ENCODE results near the gene DGKQ. TPM values are rescaled to one million over a fixed set of nuclear protein-coding genes. Genes with fewer than 3 reads are reported as not detected.
"Not testable (repeated sequence)": the region's sequence is repeated elsewhere in the genome, so short reads cannot be mapped to it uniquely, and the experiment has no call there.

DGKQ gene
- total and polyA plus RNA-seq, 4 experiments from 2014 or later, result 1.9 to 29.6 (median 18.2) TPM

DNA sequence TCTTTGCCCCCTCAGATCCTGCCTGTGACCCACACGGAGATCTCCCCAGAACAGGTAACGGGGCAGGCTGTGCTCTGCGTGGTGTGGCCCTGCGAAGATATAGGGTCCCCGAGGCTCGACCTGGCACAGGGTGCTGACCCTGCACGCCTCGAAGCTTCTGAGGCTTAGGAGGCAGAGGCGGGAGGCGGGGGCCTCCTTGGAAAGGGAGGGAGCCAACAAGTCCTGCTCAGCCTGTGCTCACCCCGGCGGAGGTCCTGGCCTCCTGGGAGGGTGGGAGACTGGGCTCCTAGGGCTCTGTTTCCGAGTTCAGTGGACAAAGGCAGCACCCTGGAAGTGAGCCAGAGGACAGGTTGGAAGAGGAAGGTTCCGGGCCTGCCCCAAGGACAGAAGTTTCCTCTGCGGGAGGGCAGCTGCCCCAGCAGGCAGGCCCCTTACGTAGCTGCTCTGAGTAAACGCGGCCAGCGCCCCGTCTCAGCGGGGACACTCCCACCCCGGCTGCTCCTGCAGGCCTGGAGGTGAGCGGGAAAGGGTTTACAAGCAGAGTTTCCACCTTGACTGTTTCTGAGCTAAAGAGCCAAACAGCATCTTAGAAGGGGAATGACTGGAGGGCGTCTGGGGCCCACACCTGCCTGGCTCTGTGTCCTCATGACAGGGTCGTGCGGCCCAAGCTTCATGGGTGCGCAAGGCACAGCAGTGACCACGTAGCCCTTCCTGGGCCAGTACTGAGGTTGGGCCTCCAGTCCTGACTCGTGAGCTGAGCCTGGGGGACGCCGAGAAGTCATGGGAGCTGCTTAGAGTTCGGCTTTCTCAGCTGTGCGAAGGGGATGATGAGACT lies 25.1 kb downstream of the DGKQ start:
- H3K36me3 ChIP-seq (ENCODE audit: insufficient read depth, low read length), result no peaks in the 10 kb centered on the region
- H3K27ac ChIP-seq (ENCODE audit: low read depth, low read length), result no peak overlapping the region
- H3K27me3 ChIP-seq (ENCODE audit: insufficient read depth, low read length), result no peaks in the 10 kb centered on the region
- ChIA-PET CTCF (ENCODE audit: partially characterized antibody) (no interaction called here), POLR2A (ENCODE audit: partially characterized antibody) (interaction anchor here (1.0 kb wide), 1 partner anchor 16 kb away, joined by 3 read pairs; the partner anchor contains the start of genes GAK and TMEM175)
- peaks cover 0 to 6% of the 10 kb centered on the region in 2 donors for H3K36me3 Mint-ChIP-seq
- H3K9me3 ChIP-seq (ENCODE audit: control insufficient read depth in 1 of 2, low read length in 2 of 2), result no peaks in the 10 kb centered on the region
- no peak overlapping the region for H3K4me3 ChIP-seq (ENCODE audit: low read length in 2 of 2)
- H3K4me1 Mint-ChIP-seq, result peaks cover 0 to 4% (median 2%) of the 10 kb centered on the region in 4 donors
- no peak for DNase-seq
- no peaks in the 10 kb centered on the region for H3K9me3 Mint-ChIP-seq
- no peak overlapping the region for H3K4me3 Mint-ChIP-seq
- no peaks in the 10 kb centered on the region for H3K4me1 ChIP-seq (ENCODE audit: insufficient read depth, low read length)
- intact Hi-C loops (cut with micrococcal nuclease), result no loop called here
- no peak overlapping the region for H3K27ac Mint-ChIP-seq
- H3K27me3 Mint-ChIP-seq, result no peaks in the 10 kb centered on the region

DNA sequence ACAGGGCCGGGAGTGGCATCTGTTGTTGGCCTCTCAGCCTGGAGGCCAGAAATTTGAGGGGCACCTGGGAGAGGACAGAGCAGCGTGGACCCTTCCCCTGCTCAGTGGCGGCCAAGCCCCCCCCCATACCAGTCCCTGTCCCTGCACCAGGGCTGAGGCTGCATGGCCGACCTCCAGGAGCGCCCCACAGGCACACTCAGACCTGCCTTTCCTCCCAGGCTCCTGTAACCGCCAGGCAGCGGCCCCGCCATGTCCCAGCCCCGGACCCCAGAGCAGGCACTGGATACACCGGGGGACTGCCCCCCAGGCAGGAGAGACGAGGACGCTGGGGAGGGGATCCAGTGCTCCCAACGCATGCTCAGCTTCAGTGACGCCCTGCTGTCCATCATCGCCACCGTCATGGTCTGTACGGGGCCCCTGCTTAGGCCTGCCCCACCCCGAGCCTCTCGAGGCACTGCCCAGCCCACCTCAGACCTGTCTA lies 25.8 kb downstream of the DGKQ start:
- peaks cover 0 to 4% (median 2%) of the 10 kb centered on the region in 4 donors for H3K4me1 Mint-ChIP-seq
- ChIA-PET POLR2A (ENCODE audit: partially characterized antibody) (interaction anchor here (1.0 kb wide), 1 partner anchor 15 kb away, joined by 3 read pairs; the partner anchor contains the start of genes GAK and TMEM175), CTCF (ENCODE audit: partially characterized antibody) (no interaction called here)
- peaks cover 0 to 8% of the 10 kb centered on the region in 2 donors for H3K36me3 Mint-ChIP-seq
- no peak for DNase-seq
- no peak overlapping the region for H3K27ac ChIP-seq (ENCODE audit: low read depth, low read length)
- H3K27me3 ChIP-seq (ENCODE audit: insufficient read depth, low read length), result no peaks in the 10 kb centered on the region
- no peak overlapping the region for H3K4me3 ChIP-seq (ENCODE audit: low read length in 2 of 2)
- intact Hi-C loops (cut with micrococcal nuclease), result no loop called here
- H3K4me1 ChIP-seq (ENCODE audit: insufficient read depth, low read length), result no peaks in the 10 kb centered on the region
- H3K9me3 Mint-ChIP-seq, result no peaks in the 10 kb centered on the region
- no peak overlapping the region for H3K27ac Mint-ChIP-seq
- no peaks in the 10 kb centered on the region for H3K36me3 ChIP-seq (ENCODE audit: insufficient read depth, low read length)
- H3K9me3 ChIP-seq (ENCODE audit: control insufficient read depth in 1 of 2, low read length in 2 of 2), result no peaks in the 10 kb centered on the region
- H3K27me3 Mint-ChIP-seq, result no peaks in the 10 kb centered on the region
- no peak overlapping the region for H3K4me3 Mint-ChIP-seq

DNA sequence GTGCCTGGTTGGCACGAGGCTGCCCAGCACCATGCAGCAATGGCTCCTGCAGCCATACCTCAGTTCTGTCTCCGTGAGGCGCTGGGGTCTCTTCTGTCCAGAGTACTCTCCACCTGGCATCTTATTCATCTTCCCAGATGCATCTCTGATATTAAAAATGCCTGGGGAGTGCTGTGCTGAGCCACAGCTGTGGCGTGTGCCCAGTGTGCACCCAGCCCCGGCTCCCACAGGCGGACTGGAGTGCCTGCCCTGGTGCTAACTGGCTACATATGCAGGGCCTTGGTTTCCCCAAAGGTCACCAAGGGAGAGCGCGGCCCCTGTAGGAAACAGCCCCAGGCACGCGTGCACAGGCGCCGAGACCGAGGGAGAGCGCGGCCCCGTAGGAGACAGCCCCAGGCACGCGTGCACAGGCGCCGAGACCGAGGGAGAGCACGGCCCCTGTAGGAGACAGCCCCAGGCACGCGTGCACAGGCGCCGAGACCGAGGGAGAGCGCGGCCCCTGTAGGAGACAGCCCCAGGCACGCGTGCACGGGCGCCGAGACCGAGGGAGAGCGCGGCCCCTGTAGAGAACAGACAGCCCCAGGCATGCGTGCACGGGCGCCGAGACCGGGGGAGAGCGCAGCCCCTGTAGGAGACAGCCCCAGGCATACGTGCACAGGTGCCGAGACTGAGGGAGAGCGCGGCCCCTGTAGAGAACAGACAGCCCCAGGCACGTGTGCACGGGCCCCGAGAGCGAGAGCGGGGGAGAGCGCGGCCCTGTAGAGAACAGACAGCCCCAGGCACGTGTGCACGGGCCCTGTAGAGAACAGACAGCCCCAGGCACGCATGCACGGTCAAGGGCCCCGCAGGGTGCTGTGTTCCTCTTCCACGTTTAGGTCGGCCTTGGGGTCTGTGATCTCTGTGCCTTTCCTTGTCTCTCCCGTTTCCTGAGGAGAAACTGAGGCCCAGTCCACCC lies 26.6 kb downstream of the DGKQ start:
- H3K36me3 ChIP-seq (ENCODE audit: insufficient read depth, low read length), result no peaks in the 10 kb centered on the region
- Mint-ChIP-seq H3K27me3 (no peaks in the 10 kb centered on the region), H3K4me1 (peaks cover 0 to 4% (median 2%) of the 10 kb centered on the region in 4 donors), H3K4me3 (no peak overlapping the region), H3K27ac (no peak overlapping the region), H3K36me3 (peaks cover 0 to 4% of the 10 kb centered on the region in 2 donors), H3K9me3 (no peaks in the 10 kb centered on the region)
- POLR2A ChIA-PET (ENCODE audit: partially characterized antibody), result no interaction called here
- CTCF ChIA-PET (ENCODE audit: partially characterized antibody), result no interaction called here
- intact Hi-C loops (cut with micrococcal nuclease), result no loop called here
- no peak overlapping the region for H3K27ac ChIP-seq (ENCODE audit: low read depth, low read length)
- H3K27me3 ChIP-seq (ENCODE audit: insufficient read depth, low read length), result no peaks in the 10 kb centered on the region
- H3K4me3 ChIP-seq (ENCODE audit: low read length in 2 of 2), result no peak overlapping the region
- no peaks in the 10 kb centered on the region for H3K9me3 ChIP-seq (ENCODE audit: control insufficient read depth in 1 of 2, low read length in 2 of 2)
- no peaks in the 10 kb centered on the region for H3K4me1 ChIP-seq (ENCODE audit: insufficient read depth, low read length)
- DNase-seq, result no peak

DNA sequence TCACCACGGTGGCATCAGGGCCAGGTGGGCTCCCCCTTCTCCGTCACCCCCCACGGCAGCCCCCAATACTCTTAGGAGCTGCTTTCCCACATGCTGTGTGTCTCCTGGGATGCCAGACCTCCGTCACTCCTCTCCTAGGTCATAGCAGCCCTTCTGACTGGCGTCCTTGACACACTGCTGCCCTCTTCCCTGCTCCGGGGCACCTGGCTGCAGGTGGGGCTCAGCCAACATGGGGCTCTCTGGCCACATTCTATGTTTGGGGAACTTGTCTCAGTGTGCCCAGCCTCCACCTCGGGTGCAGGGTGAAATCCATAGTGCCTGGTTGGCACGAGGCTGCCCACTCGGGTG lies 27.3 kb downstream of the DGKQ start:
- Mint-ChIP-seq H3K9me3 (no peaks in the 10 kb centered on the region), H3K4me3 (no peak overlapping the region), H3K36me3 (peaks cover 0 to 4% of the 10 kb centered on the region in 2 donors), H3K27ac (no peak overlapping the region), H3K27me3 (no peaks in the 10 kb centered on the region), H3K4me1 (peaks cover 0 to 4% (median 2%) of the 10 kb centered on the region in 4 donors)
- no peaks in the 10 kb centered on the region for H3K4me1 ChIP-seq (ENCODE audit: insufficient read depth, low read length)
- H3K9me3 ChIP-seq (ENCODE audit: control insufficient read depth in 1 of 2, low read length in 2 of 2), result no peaks in the 10 kb centered on the region
- CTCF ChIA-PET (ENCODE audit: partially characterized antibody), result no interaction called here
- intact Hi-C loops (cut with micrococcal nuclease), result no loop called here
- no peak overlapping the region for H3K27ac ChIP-seq (ENCODE audit: low read depth, low read length)
- no peak overlapping the region for H3K4me3 ChIP-seq (ENCODE audit: low read length in 2 of 2)
- DNase-seq, result no peak
- H3K36me3 ChIP-seq (ENCODE audit: insufficient read depth, low read length), result no peaks in the 10 kb centered on the region
- POLR2A ChIA-PET (ENCODE audit: partially characterized antibody), result no interaction called here
- H3K27me3 ChIP-seq (ENCODE audit: insufficient read depth, low read length), result no peaks in the 10 kb centered on the region

DNA sequence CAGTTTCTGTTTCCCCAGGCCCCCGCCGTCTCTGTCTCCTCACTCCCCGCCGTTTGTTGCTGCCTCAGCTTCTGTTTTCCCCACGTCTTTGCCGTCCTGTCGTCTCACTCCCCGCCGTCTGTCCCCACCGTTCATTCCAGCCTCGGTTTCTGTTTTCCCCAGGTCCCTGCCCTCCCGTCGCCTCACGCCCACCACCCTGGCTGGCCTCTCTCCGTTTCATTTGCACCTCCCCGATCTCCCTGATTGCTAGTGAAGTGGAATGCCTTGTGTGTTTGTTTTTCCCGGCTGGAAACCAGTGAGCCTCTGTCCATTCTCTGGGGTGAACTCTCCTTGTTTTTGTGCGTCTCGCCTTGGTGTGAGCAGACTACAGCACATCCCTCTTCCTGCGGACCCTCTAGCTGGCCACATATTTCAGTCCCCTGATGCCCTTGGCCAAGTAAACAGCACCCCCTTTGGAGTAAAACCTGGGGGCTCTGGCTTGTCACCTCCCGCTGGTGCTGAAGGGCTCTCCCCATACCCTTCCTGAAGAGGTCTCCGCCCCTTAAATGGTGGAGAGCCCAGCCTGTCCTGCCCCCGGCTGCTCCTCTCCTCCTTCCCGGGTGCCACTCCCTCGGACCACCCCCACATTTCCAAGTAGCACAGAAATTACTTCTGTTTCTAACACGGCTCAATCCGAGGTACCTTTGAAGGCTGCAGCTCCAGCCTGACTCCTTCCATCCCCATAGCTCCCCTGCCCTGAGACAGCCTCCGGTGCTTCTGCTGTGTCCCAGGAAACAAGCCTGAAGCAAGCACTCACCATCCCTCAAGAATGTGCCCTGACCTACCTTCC lies 27.9 kb downstream of the DGKQ start:
- no peak overlapping the region for H3K27ac Mint-ChIP-seq
- Histone ChIP-seq H3K9me3 (ENCODE audit: control insufficient read depth in 1 of 2, low read length in 2 of 2) (no peaks in the 10 kb centered on the region), H3K4me1 (ENCODE audit: insufficient read depth, low read length) (no peaks in the 10 kb centered on the region), H3K4me3 (ENCODE audit: low read length in 2 of 2) (no peak overlapping the region), H3K36me3 (ENCODE audit: insufficient read depth, low read length) (no peaks in the 10 kb centered on the region), H3K27ac (ENCODE audit: low read depth, low read length) (no peak overlapping the region), H3K27me3 (ENCODE audit: insufficient read depth, low read length) (no peaks in the 10 kb centered on the region)
- no peaks in the 10 kb centered on the region for H3K9me3 Mint-ChIP-seq
- intact Hi-C loops (cut with micrococcal nuclease), result no loop called here
- peaks cover 0 to 4% of the 10 kb centered on the region in 2 donors for H3K36me3 Mint-ChIP-seq
- CTCF ChIA-PET (ENCODE audit: partially characterized antibody), result no interaction called here
- H3K4me3 Mint-ChIP-seq, result no peak overlapping the region
- POLR2A ChIA-PET (ENCODE audit: partially characterized antibody), result no interaction called here
- DNase-seq, result no peak
- H3K4me1 Mint-ChIP-seq, result peaks cover 0 to 4% (median 2%) of the 10 kb centered on the region in 4 donors
- no peaks in the 10 kb centered on the region for H3K27me3 Mint-ChIP-seq

DNA sequence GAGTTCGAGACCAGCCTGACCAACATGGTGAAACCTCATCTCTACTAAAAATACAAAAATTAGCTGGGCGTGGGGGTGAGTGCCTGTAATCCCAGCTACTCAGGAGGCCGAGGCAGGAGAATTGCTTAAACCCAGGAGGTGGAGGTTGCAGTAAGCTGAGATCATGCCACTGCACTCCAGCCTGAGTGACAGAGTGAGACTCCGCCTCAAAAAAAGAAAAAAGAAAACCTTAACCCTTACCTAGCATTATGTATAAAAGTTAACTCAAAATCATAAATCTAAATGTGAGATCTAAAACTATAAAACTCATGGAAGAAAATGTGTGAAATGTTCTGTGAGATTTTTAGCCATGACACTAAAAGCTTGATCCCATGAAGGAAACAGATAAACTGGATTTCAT lies 33.9 kb downstream of the DGKQ start:
- POLR2A ChIA-PET (ENCODE audit: partially characterized antibody); intact Hi-C loops (cut with micrococcal nuclease); H3K9me3 ChIP-seq (ENCODE audit: control insufficient read depth in 1 of 2, low read length in 2 of 2); H3K36me3 ChIP-seq (ENCODE audit: insufficient read depth, low read length); H3K27me3 ChIP-seq (ENCODE audit: insufficient read depth, low read length); H3K36me3 Mint-ChIP-seq; H3K27ac Mint-ChIP-seq; H3K4me1 Mint-ChIP-seq; H3K4me1 ChIP-seq (ENCODE audit: insufficient read depth, low read length); H3K27me3 Mint-ChIP-seq; H3K9me3 Mint-ChIP-seq; H3K27ac ChIP-seq (ENCODE audit: low read depth, low read length); H3K4me3 ChIP-seq (ENCODE audit: low read length in 2 of 2); H3K4me3 Mint-ChIP-seq; CTCF ChIA-PET (ENCODE audit: partially characterized antibody); DNase-seq: not testable (repeated sequence)
